RPMI8226 (cell line): ENCODE measurements around the gene SLC5A5.

Experiments used
- DNase-seq: peaks from one replicate; pipeline ENCODE4 v3.0.0-alpha.2; 2015

The SLC5A5 gene

GRCh38 chr19:17871878-17872250, at the start of gene SLC5A5:
TSS of gene SLC5A5 (plus strand) at chr19:17871945. CDS start at chr19:17872320, 375 bp downstream.
- no peak for DNase-seq

DNA sequence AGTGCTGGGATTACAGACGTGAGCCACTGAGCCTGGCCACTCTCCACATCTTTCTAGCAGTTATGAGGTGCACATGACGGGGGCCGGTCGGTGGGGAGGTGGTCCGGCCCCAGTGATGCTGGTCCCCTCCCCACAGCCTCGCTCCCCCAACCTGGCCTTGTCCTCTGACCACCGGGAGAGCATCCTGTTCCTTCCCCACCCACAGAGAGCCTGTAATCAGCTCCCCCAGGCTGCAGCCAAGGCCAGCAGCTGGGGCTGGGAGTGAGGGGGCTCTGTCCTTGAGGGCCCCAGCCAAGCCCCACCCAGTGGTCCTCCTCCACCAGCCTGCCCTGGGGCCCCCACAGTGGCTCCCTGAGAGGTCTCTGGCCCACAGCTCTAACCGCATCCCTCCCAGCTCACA, 47.4 kb upstream of the SLC5A5 start:
- no peak for DNase-seq

DNA sequence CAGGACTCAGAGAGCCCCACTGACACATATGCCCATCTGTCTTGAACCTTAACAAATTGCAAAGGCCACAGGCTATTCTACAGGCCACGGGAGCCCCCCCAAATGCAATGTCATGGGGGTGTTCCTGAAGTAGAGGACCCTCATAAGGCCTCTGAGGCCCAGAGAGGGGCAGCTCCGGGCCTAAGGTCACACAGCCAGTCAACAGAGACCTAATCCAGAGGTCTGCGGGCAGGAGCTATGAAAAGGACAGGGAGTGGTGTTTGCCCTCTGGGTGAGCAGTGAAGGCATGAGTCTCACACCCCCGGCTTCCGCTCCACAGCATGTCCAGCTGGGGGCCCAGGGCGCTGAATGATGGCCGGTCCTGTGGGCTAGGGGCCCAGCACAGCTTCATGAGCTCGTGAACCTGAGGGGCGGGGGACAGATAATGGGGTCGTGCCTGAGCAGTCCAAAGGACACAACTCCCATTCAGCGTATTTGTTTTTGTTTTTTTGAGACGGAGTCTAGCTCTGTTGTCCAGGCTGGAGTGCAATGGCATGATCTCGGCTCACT, 45.2 kb upstream of the SLC5A5 start:
- no peak for DNase-seq

- no peak for DNase-seq
Observed at GRCh38 chr19:17829855-17830566, 41.7 kb upstream of the SLC5A5 start.

DNA sequence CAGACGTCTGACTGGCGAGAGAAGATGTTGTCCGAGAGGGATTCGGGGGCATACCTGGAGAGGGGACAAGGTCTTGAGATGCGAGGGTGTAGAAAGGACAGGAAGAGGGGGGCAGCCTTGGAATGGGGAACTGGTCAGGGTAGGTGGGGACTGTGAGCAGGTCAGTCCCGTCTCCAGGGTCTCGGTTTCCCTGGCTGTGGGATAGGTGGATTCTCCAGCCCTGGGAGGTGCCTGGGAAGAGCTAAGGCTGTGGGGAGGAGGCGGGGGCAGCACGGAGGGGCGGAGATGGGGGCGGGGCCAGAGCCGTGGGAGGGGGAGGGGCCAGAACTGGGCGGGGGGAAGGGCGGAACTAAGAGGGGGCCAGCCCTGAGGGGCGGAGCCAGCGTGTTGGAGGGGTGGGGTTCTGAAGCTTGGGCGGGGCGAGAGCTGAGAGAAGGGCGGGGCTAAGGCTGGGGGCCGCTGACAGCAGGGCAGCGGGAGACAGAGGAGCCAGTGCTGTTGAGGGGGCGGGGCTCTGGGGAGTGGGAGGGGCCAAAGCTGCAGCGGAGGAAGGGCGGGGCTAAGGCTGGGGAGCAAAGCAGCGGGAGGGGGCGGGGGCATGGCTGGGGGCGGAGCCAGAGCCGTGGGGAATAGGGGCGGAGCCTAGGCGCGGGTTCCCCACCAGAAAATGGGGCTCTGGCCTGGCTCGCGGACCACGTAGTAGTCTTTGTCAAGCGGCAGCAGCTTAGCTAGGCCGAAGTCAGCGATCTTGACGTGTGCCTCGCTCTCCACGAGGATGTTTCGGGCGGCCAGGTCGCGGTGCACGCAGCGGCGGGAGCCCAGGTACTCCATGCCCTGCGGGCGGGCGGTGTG, 41.0 kb upstream of the SLC5A5 start:
- no peak for DNase-seq

GRCh38 chr19:17831419-17831888, 40.3 kb upstream of the SLC5A5 start:
- DNase-seq, result no peak

DNA sequence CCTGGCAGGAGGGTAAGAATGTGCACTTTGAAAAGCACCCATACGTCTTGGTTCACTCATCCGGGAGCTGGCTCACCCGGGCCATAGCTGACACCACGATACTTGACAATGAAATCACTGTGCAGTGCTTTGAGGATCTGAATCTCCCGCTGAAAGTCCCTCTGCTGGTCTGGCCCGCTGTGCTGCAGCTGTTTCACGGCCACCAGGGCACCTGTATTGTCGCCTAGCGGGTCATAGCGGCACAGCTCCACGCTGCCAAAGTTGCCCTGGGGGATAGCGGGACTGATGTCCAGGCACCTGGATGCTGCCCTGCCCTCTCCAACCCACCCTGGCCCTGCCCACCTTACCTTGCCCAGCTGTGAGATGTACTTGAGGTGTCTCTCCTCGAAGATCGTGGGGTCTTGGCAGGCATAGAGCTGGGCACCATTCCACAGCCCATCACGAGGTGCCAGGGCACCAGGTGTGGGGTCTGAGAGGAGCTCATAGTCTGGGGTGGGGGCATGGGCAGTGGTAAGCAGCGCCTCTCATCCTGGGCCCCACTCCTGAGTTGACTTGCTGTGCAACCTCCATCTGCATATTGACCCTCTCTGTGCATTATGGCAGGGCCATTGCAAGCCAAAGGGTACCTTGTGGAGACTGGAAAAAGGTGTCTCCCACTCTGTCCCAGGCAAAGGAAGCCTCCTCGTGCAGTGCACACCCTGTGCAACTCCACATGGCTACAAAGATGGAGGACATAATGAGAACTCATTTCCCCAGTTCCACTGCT, 39.1 kb upstream of the SLC5A5 start:
- no peak for DNase-seq

DNA sequence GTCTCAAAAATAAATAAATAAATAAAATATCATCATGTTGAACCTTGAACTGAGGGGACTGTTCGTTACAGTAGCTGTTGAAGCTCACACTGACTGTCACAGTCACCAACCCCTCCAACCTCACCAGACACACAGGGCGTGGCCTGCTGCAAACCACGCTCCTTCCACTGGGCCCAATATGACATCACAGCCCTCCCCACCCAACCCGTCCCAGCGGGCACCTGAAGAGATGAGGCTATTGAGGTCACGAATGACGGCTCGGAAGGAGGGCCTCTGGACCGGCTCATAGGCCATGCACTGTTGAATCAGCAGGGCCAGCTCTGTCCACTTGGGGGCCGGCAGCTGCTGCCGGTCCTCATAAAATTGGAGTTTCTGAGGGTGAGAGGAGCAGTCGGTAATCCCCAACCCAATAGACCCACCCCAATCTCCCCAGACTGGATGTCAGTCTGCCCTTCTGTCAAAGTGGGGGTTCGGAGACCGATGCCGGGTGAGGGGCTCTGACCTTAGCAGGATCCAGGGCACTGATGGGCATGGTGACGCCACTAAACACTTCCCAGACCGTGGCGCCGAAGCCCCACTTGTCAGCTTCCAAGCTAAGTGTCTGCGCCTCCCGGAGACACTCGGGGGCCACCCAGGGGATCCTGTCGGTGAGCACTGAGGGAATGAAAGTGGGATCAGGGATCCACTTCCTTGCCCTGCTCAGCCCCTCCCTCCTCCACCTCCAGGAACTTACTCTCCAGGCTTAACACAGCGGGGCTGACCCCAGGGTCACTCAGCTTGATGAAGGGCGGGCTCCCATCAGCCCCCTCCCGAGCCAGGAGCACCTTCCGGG, 37.2 kb upstream of the SLC5A5 start:
- no peak for DNase-seq

GRCh38 chr19:17835182-17836006, 36.4 kb upstream of the SLC5A5 start:
- no peak for DNase-seq

DNA sequence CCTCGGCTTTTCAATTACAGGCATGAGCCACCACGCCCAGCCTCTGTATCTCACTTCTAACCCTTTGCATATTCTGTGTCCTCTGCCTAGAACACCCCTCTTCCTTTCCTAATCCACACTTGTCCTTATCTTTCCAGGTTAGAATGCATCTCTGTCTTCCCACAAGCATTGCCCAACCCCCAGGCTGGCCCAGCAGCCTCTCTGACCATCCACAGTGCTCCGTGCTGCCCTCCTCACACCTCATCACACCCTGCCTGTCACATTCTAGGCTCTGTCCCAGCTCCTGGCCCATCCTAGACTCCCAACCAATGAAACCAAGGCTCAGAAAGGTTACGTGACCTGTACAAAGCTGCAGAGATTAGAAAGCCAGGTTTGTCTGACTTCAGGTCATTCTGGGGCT, 35.2 kb upstream of the SLC5A5 start:
- no peak for DNase-seq

- DNase-seq, result no peak
Observed at GRCh38 chr19:17837972-17838371, 33.8 kb upstream of the SLC5A5 start.

DNA sequence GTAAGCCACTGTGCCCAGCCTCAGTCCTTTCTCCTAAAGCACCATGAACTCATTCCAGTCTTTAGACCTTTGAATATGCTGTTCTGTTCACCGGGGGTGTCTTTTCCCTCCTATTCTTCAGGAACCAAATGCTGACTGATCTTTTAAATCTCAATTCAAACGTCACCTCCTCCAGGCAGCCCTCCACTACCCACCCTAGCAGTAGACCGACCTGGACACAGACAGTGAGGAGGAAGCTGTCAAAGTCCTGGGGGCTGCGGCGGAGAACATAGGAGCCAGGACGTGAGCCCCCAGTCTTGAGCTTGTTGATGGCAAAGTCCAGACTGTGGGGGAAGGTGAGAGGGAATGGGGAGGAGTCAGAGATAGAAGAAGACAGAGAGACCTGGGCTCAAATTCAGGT, 31.7 kb upstream of the SLC5A5 start:
- DNase-seq, result no peak

DNA sequence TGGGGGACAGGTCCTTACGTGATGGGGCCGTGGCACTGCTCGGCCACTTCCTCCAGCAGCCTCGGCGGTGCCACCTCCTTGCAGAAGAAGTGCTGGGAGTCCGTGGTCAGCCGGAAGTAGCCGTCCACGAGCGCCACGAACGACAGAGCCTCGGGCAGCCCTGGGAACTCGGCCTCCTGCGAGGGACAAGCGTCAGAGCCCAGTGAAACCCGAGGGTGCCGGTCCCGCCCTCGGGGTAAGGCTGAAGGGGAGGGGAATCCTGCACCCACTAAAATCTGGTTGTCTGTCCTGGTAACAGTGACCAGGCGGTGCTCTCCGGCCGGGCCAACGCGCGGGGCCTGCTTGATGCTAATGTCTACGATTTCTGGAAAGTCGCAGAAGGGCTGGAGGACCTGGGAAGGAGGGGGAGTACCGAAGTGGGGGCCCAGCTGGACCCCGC, 30.4 kb upstream of the SLC5A5 start:
- DNase-seq, result no peak

DNA sequence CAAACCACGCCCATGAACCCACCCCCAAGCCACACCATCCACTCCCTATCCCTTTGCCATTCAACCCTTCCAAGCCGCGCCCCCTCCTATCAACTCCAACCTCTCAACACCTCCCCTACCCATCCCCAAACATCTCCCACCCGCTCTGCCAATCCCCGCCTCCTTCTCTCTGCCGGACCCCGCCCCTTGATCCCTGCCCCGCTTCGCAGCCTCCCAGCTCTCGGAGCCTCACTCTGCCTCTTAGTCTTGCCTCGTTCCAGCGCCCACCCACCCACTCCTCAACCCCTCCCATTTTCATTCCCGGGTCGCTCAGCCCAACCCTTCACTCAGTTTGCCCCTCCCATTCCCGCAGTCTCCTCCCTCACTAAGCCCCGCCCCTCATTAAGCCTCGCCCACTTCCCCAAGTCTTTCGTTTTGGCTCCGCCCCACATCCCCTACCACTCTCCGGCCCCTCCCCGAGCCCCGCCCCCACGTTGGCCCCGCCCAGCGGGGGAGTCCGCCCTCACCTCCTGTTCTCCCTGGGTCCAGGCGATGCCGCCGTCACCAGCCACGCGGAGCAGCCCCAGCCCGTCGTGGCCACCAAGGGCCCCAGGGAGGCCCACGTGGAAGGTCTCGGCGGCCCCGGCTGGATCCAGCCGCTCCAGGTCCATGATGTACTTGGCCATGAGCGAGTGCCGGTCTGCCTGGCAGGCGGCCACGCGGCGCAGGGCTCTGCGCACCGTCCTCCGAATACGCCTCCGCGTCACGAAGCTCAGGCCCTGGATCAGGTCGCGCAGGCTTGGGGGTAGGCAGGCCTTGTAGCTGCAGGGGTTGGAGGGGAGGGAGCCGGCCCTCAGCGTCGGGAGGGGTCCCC, 29.7 kb upstream of the SLC5A5 start:
- DNase-seq, result no peak

DNA sequence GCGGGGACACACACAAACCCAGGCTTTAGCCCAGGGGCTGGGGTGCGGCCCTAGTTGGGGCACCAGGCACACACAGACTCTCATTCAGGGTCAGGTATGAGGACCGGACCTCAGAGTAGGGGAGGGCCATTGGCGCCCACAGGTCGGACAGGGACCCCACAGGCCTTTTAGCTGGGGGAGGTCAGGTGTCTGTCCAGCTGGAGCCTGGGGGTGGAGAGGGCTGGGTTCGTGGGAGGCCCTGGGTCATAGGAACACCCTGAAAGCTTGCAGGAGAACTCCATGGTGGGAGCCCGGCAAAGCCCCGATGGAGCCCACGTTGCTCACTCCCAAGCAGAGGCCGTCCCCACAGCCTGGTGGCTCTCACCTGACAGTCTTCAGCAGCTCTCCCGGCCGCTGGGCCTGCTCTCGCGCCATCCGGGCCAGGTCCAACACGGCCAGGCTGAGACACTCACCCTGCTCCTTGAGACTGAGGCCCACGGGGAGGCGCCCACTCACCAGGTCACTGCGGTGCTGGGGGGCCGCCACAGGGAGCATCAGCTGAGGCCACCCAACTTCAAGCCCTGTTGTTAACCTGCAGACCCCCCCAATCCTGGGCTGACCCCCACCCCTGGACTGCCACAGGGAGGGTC, 29.0 kb upstream of the SLC5A5 start:
- no peak for DNase-seq

GRCh38 chr19:17843292-17843827, 28.4 kb upstream of the SLC5A5 start:
- DNase-seq, result no peak

DNA sequence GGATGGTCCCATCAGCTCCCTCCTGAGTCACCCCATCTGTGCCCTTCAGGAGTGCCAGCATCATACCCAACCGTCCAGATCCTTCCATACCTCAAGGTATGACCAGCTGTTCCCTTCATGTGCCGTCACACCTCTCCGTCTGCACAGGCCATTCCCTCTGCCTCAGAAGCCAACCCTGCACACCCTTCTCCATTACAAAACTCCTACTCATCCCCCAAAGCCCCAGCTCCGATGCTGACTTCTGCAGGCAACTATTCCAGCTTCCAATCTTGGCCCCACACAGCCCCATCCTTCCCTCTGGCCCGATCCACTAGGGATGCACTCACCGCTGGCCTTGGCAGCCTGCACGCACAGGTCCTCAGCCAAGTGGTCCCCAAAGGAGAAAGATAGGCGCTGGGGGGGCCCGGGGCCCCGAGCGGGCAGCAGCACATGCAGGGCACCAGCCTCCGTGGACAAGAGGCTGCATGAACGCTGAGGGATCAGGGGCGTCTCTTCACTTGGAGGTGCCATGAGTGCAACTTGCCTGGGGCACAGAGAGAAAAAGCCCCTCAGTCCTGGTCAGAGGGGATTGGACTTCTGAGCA, 27.7 kb upstream of the SLC5A5 start:
- DNase-seq, result no peak

DNA sequence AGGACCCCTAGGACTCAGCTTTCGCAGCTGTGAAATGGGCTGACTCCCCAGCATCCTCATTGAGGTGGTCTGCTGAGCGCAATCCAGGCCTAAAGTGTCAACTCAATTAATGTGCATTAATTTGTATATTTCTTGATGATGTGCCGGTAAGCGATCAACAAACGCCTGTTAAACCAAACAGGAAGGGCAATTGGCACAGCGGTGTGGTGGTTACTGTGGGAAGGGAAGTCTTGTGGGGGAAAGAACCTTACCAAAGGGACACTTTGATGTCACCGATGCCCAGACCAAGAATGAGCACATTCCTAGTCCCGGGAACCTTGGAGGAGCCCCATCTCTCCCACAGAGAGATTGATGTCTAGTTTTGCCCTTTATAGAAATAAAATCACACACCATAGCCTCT, 25.6 kb upstream of the SLC5A5 start:
- DNase-seq, result no peak
